ENCODE results near the gene PGAP2. TPM values are rescaled to one million over a fixed set of nuclear protein-coding genes. Genes with fewer than 3 reads are reported as not detected.
A peak's percentile ranks its signal among the peaks of the same experiment; 100 is the strongest.

The PGAP2 gene
- total RNA-seq, 6 experiments from 2014 or later = 14.5 to 19.7 (median 17.1) TPM

- Mint-ChIP-seq H3K4me3 (peak overlapping the region; percentile 86), H3K4me1 (ENCODE audit: low read depth) (peaks cover 46% of the 10 kb centered on the region), H3K36me3 (ENCODE audit: low read depth) (peaks cover 13% of the 10 kb centered on the region), H3K27me3 (ENCODE audit: insufficient read depth) (peaks cover 2% of the 10 kb centered on the region; the same call in 1 of the 2 replicates), H3K27ac (peak overlapping the region; percentile 39), H3K9me3 (no peaks in the 10 kb centered on the region)
- no peak for DNase-seq
- TF ChIP-seq CTCF (IDR thresholded peaks at IDR 0.05) = no peak
Observed at GRCh38 chr11:3840004-3840869, 31.9 kb downstream of the PGAP2 start.

GRCh38 chr11:3840870-3841425 is 32.6 kb downstream of the PGAP2 start, which contains the start of gene RHOG:
TSS of gene RHOG (minus strand) at chr11:3840959. CDS start at chr11:3828138, 12,821 bp downstream.
- H3K27ac Mint-ChIP-seq = peak within 1 kb of the TSS; percentile 91
- no peaks in the 10 kb centered on the region for H3K9me3 Mint-ChIP-seq
- H3K27me3 Mint-ChIP-seq (ENCODE audit: insufficient read depth) = peaks cover 2% of the 10 kb centered on the region; the same call in 1 of the 2 replicates
- DNase-seq = no peak
- TF ChIP-seq CTCF (IDR thresholded peaks at IDR 0.05) = no peak
- H3K4me1 Mint-ChIP-seq (ENCODE audit: low read depth) = peaks cover 39% of the 10 kb centered on the region
- H3K4me3 Mint-ChIP-seq = peak within 1 kb of the TSS; percentile 86
- H3K36me3 Mint-ChIP-seq (ENCODE audit: low read depth) = peaks cover 9% of the 10 kb centered on the region

GRCh38 chr11:3841426-3842350 is 33.3 kb downstream of the PGAP2 start:
- Mint-ChIP-seq H3K27ac (peak overlapping the region; percentile 91), H3K36me3 (ENCODE audit: low read depth) (peaks cover 9% of the 10 kb centered on the region), H3K9me3 (no peaks in the 10 kb centered on the region), H3K4me1 (ENCODE audit: low read depth) (peaks cover 39% of the 10 kb centered on the region), H3K4me3 (peak overlapping the region; percentile 86), H3K27me3 (ENCODE audit: insufficient read depth) (peaks cover 4% of the 10 kb centered on the region; the same call in 1 of the 2 replicates)
- DNase-seq = peak; percentile 74
- TF ChIP-seq CTCF (IDR thresholded peaks at IDR 0.05) = peak; percentile 86

DNA sequence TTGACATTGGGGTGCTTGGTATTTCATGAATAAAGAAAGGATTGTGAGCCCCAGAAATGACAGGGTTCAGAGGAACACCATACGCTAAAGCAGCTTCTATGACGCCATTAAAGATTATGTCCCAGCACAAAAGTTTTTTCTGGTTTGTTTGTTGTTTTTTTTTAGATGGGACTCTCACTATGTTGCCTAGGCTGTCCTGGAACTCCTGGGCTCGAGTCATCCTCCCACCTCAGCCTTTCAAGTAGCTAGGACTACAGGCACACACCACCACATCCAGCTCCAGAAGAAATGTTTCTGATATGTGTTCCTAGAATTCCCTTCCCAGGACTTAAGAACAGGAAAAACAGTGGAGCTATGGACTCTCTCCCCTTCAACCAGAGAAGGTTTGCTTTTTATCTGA is 35.0 kb downstream of the PGAP2 start:
- no peak overlapping the region for H3K27ac Mint-ChIP-seq
- no peak for DNase-seq
- no peak for TF ChIP-seq CTCF (IDR thresholded peaks at IDR 0.05)
- peaks cover 25% of the 10 kb centered on the region for H3K4me1 Mint-ChIP-seq (ENCODE audit: low read depth)
- H3K27me3 Mint-ChIP-seq (ENCODE audit: insufficient read depth) = peaks cover 4% of the 10 kb centered on the region; the same call in 1 of the 2 replicates
- H3K4me3 Mint-ChIP-seq = no peak overlapping the region
- H3K9me3 Mint-ChIP-seq = no peaks in the 10 kb centered on the region
- H3K36me3 Mint-ChIP-seq (ENCODE audit: low read depth) = peaks cover 5% of the 10 kb centered on the region; the same call in 1 of the 2 replicates

DNA sequence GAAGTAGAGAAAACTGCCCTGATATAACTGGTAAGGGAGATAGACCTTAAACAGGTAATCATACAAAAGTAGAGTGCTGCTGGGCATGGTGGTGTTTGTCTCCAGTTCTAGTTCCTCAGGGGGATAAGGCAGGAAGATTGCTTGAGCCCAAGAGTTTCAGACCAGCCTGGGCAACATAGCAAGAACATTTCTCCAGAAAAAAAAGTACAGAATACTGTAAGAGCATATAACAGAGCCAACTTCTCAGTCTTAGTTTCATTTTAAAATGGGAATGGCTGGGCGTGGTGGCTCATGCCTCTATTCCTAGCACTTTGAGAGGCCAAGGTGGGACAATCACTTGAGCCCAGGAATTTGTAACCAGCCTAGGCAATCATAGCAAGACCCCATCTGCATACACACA is 36.9 kb downstream of the PGAP2 start:
- no peak for DNase-seq
- H3K27ac Mint-ChIP-seq = no peak overlapping the region
- no peak for TF ChIP-seq CTCF (IDR thresholded peaks at IDR 0.05)
- H3K4me3 Mint-ChIP-seq = no peak overlapping the region
- no peaks in the 10 kb centered on the region for H3K36me3 Mint-ChIP-seq (ENCODE audit: low read depth)
- peaks cover 4% of the 10 kb centered on the region; the same call in 1 of the 2 replicates for H3K27me3 Mint-ChIP-seq (ENCODE audit: insufficient read depth)
- H3K9me3 Mint-ChIP-seq = no peaks in the 10 kb centered on the region
- peaks cover 7% of the 10 kb centered on the region for H3K4me1 Mint-ChIP-seq (ENCODE audit: low read depth)

All from HFFc6 (cell line).